Kidney capillary endothelial cell (primary cell): ENCODE data around the gene CACNA1C.
A peak's percentile ranks its signal among the peaks of the same experiment; 100 is the strongest.

Experiments
- DNase-seq: peaks from one replicate; pipeline ENCODE4 v3.0.0-alpha.2; 2018; ENCODE audit warnings: low spot score

Gene CACNA1C

GRCh38 chr12:2205996-2206395 lies 153.2 kb downstream of the CACNA1C start:
- no peak for DNase-seq

DNA sequence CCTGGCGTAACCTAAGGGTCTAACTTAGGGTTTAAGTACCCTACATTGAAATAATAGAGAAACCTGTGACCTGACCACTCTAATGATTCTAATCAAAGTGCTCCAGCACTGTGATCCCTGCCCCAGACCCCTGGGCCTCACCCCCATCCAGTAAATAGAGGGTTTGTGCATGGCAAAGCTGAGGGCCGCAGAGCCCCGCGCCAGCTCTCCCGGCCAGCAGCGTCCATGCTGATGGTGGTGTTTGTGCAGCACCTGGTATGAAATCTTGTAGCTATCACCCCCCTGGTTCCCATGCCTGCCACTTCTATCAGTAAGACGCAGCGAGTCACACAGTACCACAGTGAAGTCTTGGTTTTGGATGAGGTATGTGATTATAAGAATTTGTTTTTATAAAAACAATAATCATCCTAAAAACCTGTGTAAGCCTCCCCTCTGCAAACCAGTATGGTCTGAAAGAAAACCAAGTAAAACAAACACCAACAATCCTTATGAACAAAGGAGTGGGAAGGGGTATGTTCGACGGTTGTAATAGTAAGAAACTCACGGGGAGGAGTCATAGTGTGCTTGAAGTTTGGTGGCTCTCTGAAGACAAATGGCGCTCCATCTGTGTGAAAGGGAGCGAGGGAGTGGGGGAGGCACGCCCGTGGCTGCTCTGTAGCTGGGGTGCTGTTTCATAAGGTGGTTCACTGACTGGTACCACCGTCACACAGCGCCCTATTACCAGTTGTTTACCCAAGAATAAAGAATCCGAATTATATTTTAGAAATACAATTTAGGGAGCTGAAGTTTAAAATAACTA lies 156.2 kb downstream of the CACNA1C start:
- no peak for DNase-seq

GRCh38 chr12:2211119-2211518 lies 158.3 kb downstream of the CACNA1C start:
- DNase-seq = no peak

- no peak for DNase-seq
Observed at GRCh38 chr12:2212537-2212936, 159.8 kb downstream of the CACNA1C start.

DNA sequence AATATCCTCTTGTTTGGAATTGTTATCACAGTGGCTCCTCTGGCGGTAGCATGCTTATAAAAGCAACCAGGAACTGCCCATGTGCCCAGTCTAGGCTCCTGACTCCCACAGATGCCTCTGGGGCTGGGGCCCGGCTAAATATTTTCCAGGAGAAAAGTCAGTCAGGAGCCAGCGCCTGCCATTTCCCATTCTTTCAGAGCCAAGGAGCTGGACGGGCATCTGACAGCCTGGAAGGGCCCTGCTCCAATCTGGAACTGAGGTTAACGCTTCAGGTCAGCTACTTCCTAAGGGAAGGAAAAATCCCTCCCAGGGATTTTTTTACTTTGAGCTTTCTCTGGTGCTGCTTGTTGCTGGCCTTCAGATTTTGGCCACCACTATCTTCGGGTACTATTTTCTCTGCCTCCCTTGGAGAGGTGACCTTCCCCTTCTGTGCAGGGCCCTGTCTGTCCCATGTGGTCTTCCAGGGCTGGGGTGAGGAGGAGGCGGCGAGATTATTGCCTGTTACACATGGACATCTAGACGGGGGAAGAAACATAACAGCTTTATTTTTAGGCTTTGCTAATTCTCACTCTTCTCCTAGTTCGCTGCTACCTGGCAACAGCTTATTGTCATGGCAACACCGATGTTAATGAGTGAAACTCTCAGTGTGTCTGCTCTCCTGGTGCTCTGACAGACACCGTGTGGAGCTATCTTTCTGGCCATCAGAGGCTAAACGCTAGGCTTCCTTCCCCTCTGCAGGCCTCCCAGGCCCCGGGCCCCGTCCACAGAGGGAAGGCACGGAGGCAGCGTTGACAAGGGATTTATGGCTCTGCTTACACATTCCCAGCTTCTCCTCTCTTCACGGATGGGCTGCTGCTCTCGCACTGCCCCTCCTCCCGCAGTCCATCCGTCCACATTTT lies 160.4 kb downstream of the CACNA1C start:
- no peak for DNase-seq

DNA sequence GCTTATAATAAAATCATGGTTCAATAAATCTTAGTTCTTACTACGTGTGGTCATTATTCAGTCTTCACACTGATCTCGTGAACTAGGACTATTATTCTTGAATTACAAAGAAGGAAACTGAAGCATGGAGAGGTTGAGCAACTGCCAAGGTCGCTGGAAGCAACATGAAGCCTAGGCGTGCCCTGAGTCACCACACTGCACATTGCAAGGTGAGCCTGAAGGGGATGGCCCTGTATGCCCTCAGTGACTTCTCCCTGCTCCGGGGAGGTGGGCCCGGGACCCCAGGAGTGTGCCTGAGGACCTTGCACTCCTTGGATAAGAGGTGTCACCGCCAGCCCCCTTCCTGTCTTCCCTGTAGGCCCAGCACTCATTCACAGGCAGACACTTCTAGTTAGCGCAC lies 161.6 kb downstream of the CACNA1C start:
- DNase-seq = no peak

GRCh38 chr12:2215709-2216560 lies 163.1 kb downstream of the CACNA1C start:
- DNase-seq = no peak

DNA sequence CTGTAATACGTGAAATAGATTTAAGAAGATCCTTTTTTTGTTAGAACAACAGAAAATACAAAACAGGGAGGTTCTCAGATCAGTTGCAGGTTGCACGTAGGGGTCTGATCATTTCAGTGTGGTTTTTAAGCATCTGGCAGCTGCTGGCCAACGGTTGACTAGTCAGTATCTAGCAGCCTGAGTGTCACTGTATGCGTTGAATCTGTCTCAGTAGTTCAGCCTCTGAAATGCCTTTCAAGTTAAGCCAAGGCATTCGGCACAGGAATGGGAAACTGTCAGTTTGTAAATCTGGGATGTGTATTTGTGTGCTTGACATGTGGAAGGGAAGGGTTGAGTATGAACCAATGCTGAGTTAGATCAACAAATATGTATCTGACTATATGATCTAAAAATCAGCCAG lies 165.9 kb downstream of the CACNA1C start:
- no peak for DNase-seq

DNA sequence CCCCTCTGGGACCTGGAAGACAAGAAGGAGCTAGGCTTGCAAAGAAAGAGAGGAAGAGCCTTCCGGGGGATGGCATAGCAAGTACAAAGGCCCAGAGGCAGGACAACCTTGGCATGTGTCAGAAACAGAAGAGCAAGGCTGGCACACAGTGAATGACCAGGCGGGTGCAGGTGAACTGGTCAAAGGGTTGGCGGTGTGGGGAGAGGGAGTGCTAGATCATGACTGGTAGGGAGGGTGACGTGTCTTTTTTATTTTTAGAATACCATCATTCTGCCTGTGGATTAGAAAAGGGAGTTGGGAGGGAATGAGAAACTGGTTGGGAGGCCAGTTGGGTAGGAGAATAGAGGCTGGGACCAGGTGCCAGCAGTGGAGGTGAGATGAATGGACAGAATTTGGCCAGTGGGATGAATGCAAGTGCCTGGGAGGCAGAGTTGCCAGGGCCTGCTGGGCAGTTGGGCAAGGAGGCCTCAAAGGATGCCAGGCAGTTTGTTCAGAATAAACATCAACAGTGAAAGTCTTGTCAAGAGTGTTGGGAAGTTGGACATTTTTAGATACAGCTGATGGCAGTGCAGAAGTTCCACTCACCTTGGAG lies 168.3 kb downstream of the CACNA1C start:
- DNase-seq = no peak

- DNase-seq = no peak
Observed at GRCh38 chr12:2222691-2223090, 169.9 kb downstream of the CACNA1C start.

DNA sequence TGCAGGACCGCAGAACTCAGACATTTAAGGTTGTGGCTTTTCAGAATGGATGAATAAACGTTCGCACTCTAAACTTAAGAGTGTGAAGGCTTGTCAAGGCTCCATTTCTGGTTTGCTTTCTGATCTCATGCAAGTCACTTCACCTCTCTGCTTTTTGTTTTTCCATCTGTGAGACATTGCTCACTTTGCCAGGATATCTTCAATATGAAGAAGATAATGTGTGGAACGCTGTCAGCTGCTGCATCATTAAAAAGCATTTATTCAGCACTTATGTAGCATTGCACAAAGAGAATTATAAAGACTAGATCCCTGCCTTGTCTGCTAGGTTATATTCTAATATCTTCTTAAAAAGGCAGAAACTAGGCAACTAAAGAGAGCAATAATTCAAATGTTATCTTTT lies 172.2 kb downstream of the CACNA1C start:
- DNase-seq = no peak

DNA sequence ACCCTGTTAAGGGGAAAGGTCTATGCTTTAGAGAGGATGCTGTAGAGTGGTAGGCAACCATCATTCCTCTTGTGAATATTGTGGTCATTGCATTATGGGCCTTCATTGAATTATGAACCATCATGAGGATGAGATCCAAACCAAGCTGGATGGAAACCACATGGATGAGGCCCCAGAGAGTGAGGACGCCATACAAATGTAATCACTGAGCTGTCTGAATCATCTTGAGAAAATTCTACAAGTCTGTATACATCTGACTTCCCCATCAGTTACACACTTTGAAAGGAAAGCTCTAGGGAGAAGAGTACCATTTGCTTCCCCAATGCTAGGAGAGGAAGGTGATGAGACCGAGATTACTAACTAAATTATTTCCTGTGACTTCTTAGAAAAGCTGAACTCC lies 172.9 kb downstream of the CACNA1C start:
- DNase-seq = peak; percentile 20

- no peak for DNase-seq
Observed at GRCh38 chr12:2226641-2227040, 173.9 kb downstream of the CACNA1C start.

DNA sequence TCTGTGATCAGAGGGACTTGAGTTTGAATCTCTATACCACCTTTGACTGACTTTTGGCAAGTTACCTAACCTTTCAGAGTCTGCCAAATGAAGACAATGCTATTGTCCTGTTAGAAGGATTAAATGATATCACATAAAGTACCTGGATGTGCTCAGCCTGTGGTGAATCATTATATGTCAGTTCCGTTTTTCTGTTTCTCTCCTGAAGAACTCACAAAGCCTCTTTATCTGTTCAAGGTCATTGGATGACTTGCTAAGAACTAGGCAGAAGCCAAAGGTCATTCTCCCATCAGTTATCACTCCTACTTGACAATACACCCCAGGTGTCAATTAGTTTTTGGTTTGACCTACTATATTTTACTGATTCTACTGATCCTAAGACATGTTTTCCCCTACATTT lies 174.6 kb downstream of the CACNA1C start:
- DNase-seq = no peak

GRCh38 chr12:2228535-2228934 lies 175.7 kb downstream of the CACNA1C start:
- no peak for DNase-seq

GRCh38 chr12:2229661-2230539 lies 177.1 kb downstream of the CACNA1C start:
- peak; percentile 17 for DNase-seq

DNA sequence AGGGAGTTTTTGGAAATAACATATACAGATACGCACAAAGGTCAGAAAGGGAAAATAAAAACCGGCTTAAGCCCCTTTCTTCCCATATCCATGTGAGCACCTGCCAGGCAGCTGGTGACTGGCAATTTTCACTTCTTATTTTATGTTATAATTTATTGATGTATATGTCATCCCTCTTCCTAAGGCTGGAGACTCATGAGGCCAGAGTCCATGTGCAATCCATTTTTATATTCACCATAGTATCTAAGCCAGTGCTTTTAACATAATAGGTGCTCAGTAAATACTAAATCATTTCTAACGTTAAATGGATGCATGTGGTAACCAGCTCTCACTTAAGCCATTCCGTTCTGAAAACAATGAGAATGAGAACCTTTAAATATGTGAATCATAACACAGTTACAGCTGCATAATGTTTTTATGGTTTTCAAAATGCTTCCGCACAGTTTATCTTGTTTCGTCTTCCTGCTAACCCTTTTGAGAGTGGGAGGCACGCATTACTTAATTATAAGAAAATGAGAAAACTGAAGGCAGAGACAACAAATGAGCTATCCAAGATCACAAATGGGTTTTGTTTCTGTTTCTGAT lies 178.3 kb downstream of the CACNA1C start:
- no peak for DNase-seq

DNA sequence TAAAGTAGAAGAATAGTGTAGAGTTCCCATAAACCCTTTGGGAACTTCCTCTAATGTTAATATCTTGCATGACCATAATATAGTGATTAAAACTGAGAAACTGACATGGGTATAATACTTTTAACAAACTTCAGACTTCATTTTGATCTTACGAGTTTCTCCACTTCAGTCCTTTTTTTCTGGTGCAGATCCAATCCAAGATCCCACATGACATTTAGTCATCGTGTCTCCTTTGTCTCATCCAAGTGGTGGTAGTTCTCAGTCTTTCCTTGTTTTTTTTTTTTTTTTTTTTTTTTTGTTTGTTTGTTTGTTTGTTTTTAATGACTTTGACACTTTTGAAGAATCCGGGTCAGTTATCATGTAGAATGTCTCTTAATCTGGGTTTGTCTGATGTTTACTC lies 179.2 kb downstream of the CACNA1C start:
- no peak for DNase-seq

DNA sequence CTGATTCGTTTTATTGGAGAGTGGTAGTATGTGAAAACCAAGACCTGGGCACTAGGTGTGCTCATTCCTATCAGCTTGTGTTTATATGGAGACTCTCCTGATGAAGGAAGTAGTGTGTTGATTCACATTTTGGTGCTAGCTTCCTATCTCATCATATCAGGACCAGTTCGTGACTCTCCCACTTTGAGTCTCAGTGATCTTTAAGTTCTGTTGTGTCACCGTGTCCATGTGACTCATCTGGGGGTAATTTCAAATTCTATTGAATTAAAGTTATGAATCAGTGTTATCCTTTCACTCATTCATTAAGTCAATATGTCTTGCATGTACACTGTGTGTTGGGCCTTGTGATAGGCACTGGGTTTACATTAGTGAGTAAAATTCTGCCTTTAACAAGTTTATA lies 180.2 kb downstream of the CACNA1C start:
- peak; percentile 43 for DNase-seq

- no peak for DNase-seq
Observed at GRCh38 chr12:2234091-2234490, 181.3 kb downstream of the CACNA1C start.
